Osteoblast (primary cell): ENCODE results near the gene MB. TPM values are rescaled to one million over a fixed set of nuclear protein-coding genes. Genes with fewer than 3 reads are reported as not detected.

Experiments used
- DNase-seq: peaks from one replicate; pipeline ENCODE4 v3.0.0; 2011; ENCODE audit warnings: low spot score, mixed read lengths; ENCODE audit not compliant: insufficient read length; ENCODE audit errors: missing footprints
- H2AFZ ChIP-seq: 2 replicates; pipeline ENCODE4 v1.6.0; 2011; ENCODE audit warnings: mild to moderate bottlenecking, low read length
- H3K27ac ChIP-seq: 2 replicates; pipeline ENCODE4 v1.5.1; 2011; ENCODE audit warnings: mild to moderate bottlenecking, low read depth, low read length, moderate library complexity
- H3K27me3 ChIP-seq: 2 replicates; pipeline ENCODE4 v1.6.0; 2012; ENCODE audit warnings: mild to moderate bottlenecking, control low read depth, inconsistent platforms, low read length, moderate library complexity; ENCODE audit not compliant: insufficient read depth
- H3K36me3 ChIP-seq: 2 replicates; pipeline ENCODE4 v1.5.1; 2011; ENCODE audit warnings: mild to moderate bottlenecking, low read length, control low read depth, moderate library complexity; ENCODE audit not compliant: insufficient read depth
- H3K4me1 ChIP-seq: 2 replicates; pipeline ENCODE4 v1.5.1; 2011; ENCODE audit warnings: mild to moderate bottlenecking, low read length, control low read depth, moderate library complexity; ENCODE audit not compliant: insufficient read depth
- H3K4me2 ChIP-seq: 2 replicates; pipeline ENCODE4 v1.6.0; 2011; ENCODE audit warnings: mild to moderate bottlenecking, low read length; ENCODE audit not compliant: insufficient read depth
- H3K4me3 ChIP-seq: fragments of 200-600 bp; sonication (generic); 3 replicates; pipeline ENCODE4 v1.5.1; 2012; ENCODE audit warnings: mild to moderate bottlenecking, low read length, inconsistent platforms; ENCODE audit not compliant: insufficient read depth
- H3K79me2 ChIP-seq: 2 replicates; pipeline ENCODE4 v1.6.0; 2012; ENCODE audit warnings: mild to moderate bottlenecking, low read length, control low read depth, inconsistent platforms; ENCODE audit not compliant: insufficient read depth
- H3K9me3 ChIP-seq: 2 replicates; pipeline ENCODE4 v1.5.1; 2011; ENCODE audit warnings: low read depth, low read length, control low read depth
- H4K20me1 ChIP-seq: 2 replicates; pipeline ENCODE4 v1.6.0; 2012; ENCODE audit warnings: mild to moderate bottlenecking, low read length, control low read depth; ENCODE audit not compliant: insufficient read depth
- total RNA-seq: library from RNA; depleted of rRNA; stranded (reverse); fragments of >200 nt; gene quantifications from 2 replicates; pipeline ENCODE4 v1.2.3, GENCODE V29; 2012
- TF ChIP-seq, protein P1 (sequence below): IDR thresholded peaks from 2 replicates; pipeline ENCODE4 v1.5.1; 2011; ENCODE audit warnings: mild to moderate bottlenecking, low read depth, low read length, moderate library complexity; ENCODE audit errors: extremely low read depth

The MB gene
- total RNA-seq, 1 donor = 0.36 TPM

- Histone ChIP-seq H3K27ac (no peak overlapping the region), H2AFZ (no peak overlapping the region), H3K4me2 (peak overlapping the region; percentile 28), H3K36me3 (no peaks in the 10 kb centered on the region), H3K79me2 (no peaks in the 10 kb centered on the region), H3K27me3 (peaks cover 10% of the 10 kb centered on the region), H3K9me3 (no peaks in the 10 kb centered on the region), H3K4me3 (no peak overlapping the region), H4K20me1 (no peaks in the 10 kb centered on the region), H3K4me1 (peaks cover 40% of the 10 kb centered on the region)
- DNase-seq = peak; percentile 87
- TF ChIP-seq, protein P1, sequence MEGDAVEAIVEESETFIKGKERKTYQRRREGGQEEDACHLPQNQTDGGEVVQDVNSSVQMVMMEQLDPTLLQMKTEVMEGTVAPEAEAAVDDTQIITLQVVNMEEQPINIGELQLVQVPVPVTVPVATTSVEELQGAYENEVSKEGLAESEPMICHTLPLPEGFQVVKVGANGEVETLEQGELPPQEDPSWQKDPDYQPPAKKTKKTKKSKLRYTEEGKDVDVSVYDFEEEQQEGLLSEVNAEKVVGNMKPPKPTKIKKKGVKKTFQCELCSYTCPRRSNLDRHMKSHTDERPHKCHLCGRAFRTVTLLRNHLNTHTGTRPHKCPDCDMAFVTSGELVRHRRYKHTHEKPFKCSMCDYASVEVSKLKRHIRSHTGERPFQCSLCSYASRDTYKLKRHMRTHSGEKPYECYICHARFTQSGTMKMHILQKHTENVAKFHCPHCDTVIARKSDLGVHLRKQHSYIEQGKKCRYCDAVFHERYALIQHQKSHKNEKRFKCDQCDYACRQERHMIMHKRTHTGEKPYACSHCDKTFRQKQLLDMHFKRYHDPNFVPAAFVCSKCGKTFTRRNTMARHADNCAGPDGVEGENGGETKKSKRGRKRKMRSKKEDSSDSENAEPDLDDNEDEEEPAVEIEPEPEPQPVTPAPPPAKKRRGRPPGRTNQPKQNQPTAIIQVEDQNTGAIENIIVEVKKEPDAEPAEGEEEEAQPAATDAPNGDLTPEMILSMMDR = no peak
Measured at GRCh38 chr22:35561796-35562526, 55.2 kb downstream of the MB start.

DNA sequence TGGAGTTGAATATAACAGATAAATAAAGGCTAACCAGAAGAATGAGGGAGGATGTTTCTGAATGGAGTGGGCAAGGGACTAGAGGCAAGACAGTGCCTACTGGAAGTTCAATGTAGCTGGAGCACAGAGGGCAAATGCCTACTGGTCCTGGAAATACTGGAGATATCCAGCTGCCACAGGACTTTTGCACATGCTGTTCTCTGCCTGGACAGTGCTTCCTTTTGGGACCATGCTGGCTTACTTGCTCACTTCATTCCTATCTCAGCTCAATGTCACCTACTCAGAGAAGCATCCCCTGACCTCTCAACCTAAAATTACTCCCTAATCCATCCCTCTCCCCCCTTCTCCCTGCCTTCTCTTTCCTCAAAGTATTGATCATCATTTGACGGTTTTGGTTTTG is 56.3 kb downstream of the MB start:
- H3K4me3 ChIP-seq = no peak overlapping the region
- H4K20me1 ChIP-seq = no peaks in the 10 kb centered on the region
- H3K27ac ChIP-seq = no peak overlapping the region
- TF ChIP-seq, protein P1 = no peak
- DNase-seq = peak; percentile 65
- H3K27me3 ChIP-seq = peaks cover 8% of the 10 kb centered on the region
- H3K9me3 ChIP-seq = no peaks in the 10 kb centered on the region
- peaks cover 36% of the 10 kb centered on the region for H3K4me1 ChIP-seq
- H2AFZ ChIP-seq = no peak overlapping the region
- no peaks in the 10 kb centered on the region for H3K79me2 ChIP-seq
- H3K4me2 ChIP-seq = no peak overlapping the region
- no peaks in the 10 kb centered on the region for H3K36me3 ChIP-seq

GRCh38 chr22:35560366-35560765 is 56.8 kb downstream of the MB start:
- Histone ChIP-seq H3K4me1 (peaks cover 32% of the 10 kb centered on the region), H3K4me2 (no peak overlapping the region), H2AFZ (no peak overlapping the region), H3K79me2 (no peaks in the 10 kb centered on the region), H3K27ac (no peak overlapping the region), H3K27me3 (peaks cover 8% of the 10 kb centered on the region), H3K36me3 (no peaks in the 10 kb centered on the region), H3K9me3 (no peaks in the 10 kb centered on the region), H4K20me1 (no peaks in the 10 kb centered on the region), H3K4me3 (no peak overlapping the region)
- DNase-seq = peak; percentile 77
- TF ChIP-seq, protein P1 = no peak

GRCh38 chr22:35559354-35560005 is 57.6 kb downstream of the MB start:
- TF ChIP-seq, protein P1 = no peak
- Histone ChIP-seq H3K79me2 (no peaks in the 10 kb centered on the region), H3K36me3 (no peaks in the 10 kb centered on the region), H3K27me3 (peaks cover 8% of the 10 kb centered on the region), H4K20me1 (no peaks in the 10 kb centered on the region), H3K9me3 (no peaks in the 10 kb centered on the region), H3K4me3 (no peak overlapping the region), H3K27ac (no peak overlapping the region), H3K4me2 (no peak overlapping the region), H2AFZ (no peak overlapping the region), H3K4me1 (peaks cover 27% of the 10 kb centered on the region)
- DNase-seq = peak; percentile 47
